B cell (primary cell): ENCODE results near the gene TGFBI. TPM values are rescaled to one million over a fixed set of nuclear protein-coding genes. Genes with fewer than 3 reads are reported as not detected.

Experiments
- ATAC-seq: fragments of 200-7000 bp; cut with Tn5 transposase; one replicate; pipeline ENCODE4 v1.10.0; 2021; ENCODE audit warnings: low read depth, mild to moderate bottlenecking, moderate number of reproducible peaks, moderate library complexity
- CTCF ChIA-PET: fragments of 350-600 bp; sonication (Branson Sonifier 250); formaldehyde crosslinking; loops from one replicate; lab custom pipeline; 2021; ENCODE audit warnings: antibody characterized with exemption, inconsistent platforms; lab: Charles Lee
- POLR2A ChIA-PET: fragments of 350-600 bp; sonication (Branson Sonifier 250); formaldehyde crosslinking; loops from one replicate; lab custom pipeline; 2021; ENCODE audit warnings: antibody characterized with exemption; lab: Charles Lee
- DNase-seq: peaks from one replicate; pipeline ENCODE4 v3.0.0; 2013
- H2AFZ ChIP-seq: 2 replicates; pipeline ENCODE4 v1.6.1; 2012; ENCODE audit warnings: mild to moderate bottlenecking, low read depth, low read length; ENCODE audit not compliant: insufficient read depth, poor library complexity, severe bottlenecking
- H3K27ac ChIP-seq, 2 donors: 1 replicate in 1 of 2; 2 replicates in 1 of 2; pipeline ENCODE4 v1.5.1; 2012 to 2013; ENCODE audit warnings: low read length in 2 of 2, mild to moderate bottlenecking in 2 of 2, moderate library complexity in 1 of 2
- H3K27me3 ChIP-seq, 4 experiments: fragments of 200-600 bp in 1 of 4; sonication (generic) in 1 of 4; replicated peaks in 1 of 4; 1 replicate in 2 of 4; 2 replicates in 2 of 4; pipeline versions ENCODE4 v1.6.1 to v1.7.0; 2013 to 2016; ENCODE audit warnings: low read length in 3 of 4, mild to moderate bottlenecking in 2 of 4, mixed read lengths in 1 of 4, moderate library complexity in 1 of 4; ENCODE audit not compliant: insufficient read depth in 4 of 4, control insufficient read depth in 3 of 4; ENCODE audit errors: control extremely low read depth in 1 of 4
- H3K36me3 ChIP-seq, 2 experiments: replicated peaks in 1 of 2; 1 replicate in 1 of 2; 2 replicates in 1 of 2; pipeline versions ENCODE4 v1.6.1 to v1.7.1; 2013; ENCODE audit warnings: low read length in 1 of 2; ENCODE audit not compliant: insufficient read depth in 2 of 2, control insufficient read depth in 1 of 2; ENCODE audit errors: control extremely low read depth in 1 of 2, extremely low read depth in 1 of 2
- H3K4me1 ChIP-seq, 2 donors: fragments of 200-600 bp in 1 of 2; sonication (generic) in 1 of 2; 1 replicate in 1 of 2; 2 replicates in 1 of 2; pipeline versions ENCODE4 v1.5.1 to v1.6.1; 2013 to 2017; ENCODE audit warnings: low read length in 2 of 2; ENCODE audit not compliant: control insufficient read depth in 2 of 2, insufficient read depth in 2 of 2
- H3K4me2 ChIP-seq: replicated peaks from 2 replicates; pipeline ENCODE3; 2012; ENCODE audit warnings: mild to moderate bottlenecking, low read depth, low read length; ENCODE audit not compliant: poor library complexity, severe bottlenecking
- H3K4me3 ChIP-seq, 5 experiments: fragments of 200-600 bp in 1 of 5; sonication (generic) in 1 of 5; 1 replicate in 3 of 5; 2 replicates in 2 of 5; pipeline versions ENCODE4 v1.5.1 to v1.7.0; 2011 to 2016; ENCODE audit warnings: low read length in 4 of 5, mild to moderate bottlenecking in 4 of 5, low read depth in 2 of 5, control low read depth in 1 of 5, moderate library complexity in 1 of 5; ENCODE audit not compliant: insufficient read depth in 1 of 5; ENCODE audit errors: control extremely low read depth in 1 of 5, extremely low read depth in 1 of 5
- H3K79me2 ChIP-seq: fragments of 200-600 bp; sonication (generic); one replicate; pipeline ENCODE4 v1.6.0; 2016; ENCODE audit warnings: low read length; ENCODE audit not compliant: control insufficient read depth, insufficient read depth
- H3K9ac ChIP-seq: fragments of 200-600 bp; sonication (generic); 2 replicates; pipeline ENCODE4 v1.6.1; 2017; ENCODE audit warnings: mild to moderate bottlenecking, low read length, moderate library complexity
- H3K9me3 ChIP-seq, 3 donors: one replicate each; pipeline versions ENCODE4 v1.6.1 to v1.7.1; 2013; ENCODE audit warnings: low read length in 2 of 3; ENCODE audit not compliant: control insufficient read depth in 2 of 3, insufficient read depth in 1 of 3; ENCODE audit errors: control extremely low read depth in 1 of 3
- H4K20me1 ChIP-seq: 2 replicates; pipeline ENCODE4 v1.6.0; 2012; ENCODE audit warnings: mild to moderate bottlenecking, low read length; ENCODE audit not compliant: insufficient read depth, control insufficient read depth, poor library complexity, severe bottlenecking
- H3K27ac Mint-ChIP-seq: one replicate; pipeline ENCODE4 v1.8.0; 2021; ENCODE audit warnings: mixed read lengths
- H3K27me3 Mint-ChIP-seq: one replicate; pipeline ENCODE4 v1.8.0; 2021; ENCODE audit warnings: mixed read lengths
- H3K4me1 Mint-ChIP-seq: one replicate; pipeline ENCODE4 v1.8.0; 2021; ENCODE audit warnings: mixed read lengths
- H3K4me3 Mint-ChIP-seq: one replicate; pipeline ENCODE4 v1.8.0; 2021; ENCODE audit warnings: mixed read lengths
- H3K9me3 Mint-ChIP-seq: one replicate; pipeline ENCODE4 v1.8.0; 2022; ENCODE audit warnings: mixed read lengths; ENCODE audit not compliant: insufficient read depth
- CTCF ChIP-seq: fragments of 200-600 bp; IDR thresholded peaks from one replicate; pipeline ENCODE4 v1.8.0; 2022; ENCODE audit warnings: antibody characterized with exemption, mild to moderate bottlenecking
- EZH2 ChIP-seq: IDR thresholded peaks from 2 replicates; pipeline ENCODE4 v1.6.1; 2012; ENCODE audit warnings: borderline replicate concordance, low read depth, mild to moderate bottlenecking, moderate library complexity, low read length; ENCODE audit not compliant: insufficient read depth, poor library complexity, severe bottlenecking
- WGBS: methylation state at CpG from one replicate; pipeline ENCODE4 v1.1.5; 2013; ENCODE audit warnings: missing lambda C conversion rate; ENCODE audit not compliant: insufficient coverage; 5-methylcytosine and 5-hydroxymethylcytosine counted together
- intact Hi-C: fragments of 100-400 bp; cut with micrococcal nuclease; formaldehyde crosslinking; loops from one replicate; pipeline ENCODE4 v1.10.0; 2022
- polyA plus RNA-seq: library from polyadenylated mRNA; depleted of rRNA; stranded (reverse); fragments of >200 nt; gene quantifications from 2 replicates; pipeline ENCODE4 v1.2.3, GENCODE V29; 2012
- total RNA-seq, 2 donors: library from RNA; stranded (reverse); fragments of 120-200 nt in 1 of 2; gene quantifications; 1 replicate in 1 of 2; 2 replicates in 1 of 2; pipeline versions ENCODE4 v1.2.3 to v1.2.4, GENCODE V29; 2013 to 2022

The TGFBI gene
- total and polyA plus RNA-seq, 2 donors (not counting 1 experiment from before 2014, with no cell fraction given), result 3.7 to 4.5 TPM

- H3K27ac ChIP-seq, result no peak overlapping the region
- no peak overlapping the region for H2AFZ ChIP-seq
- H3K9me3 Mint-ChIP-seq, result no peaks in the 10 kb centered on the region
- H3K4me3 ChIP-seq, result no peak overlapping the region
- 96% methylated on average over 5 of the region's 6 CpGs for WGBS
- DNase-seq (no peak), ATAC-seq (no peak)
- H3K4me3 Mint-ChIP-seq, result no peak overlapping the region
- H3K36me3 ChIP-seq, result no peaks in the 10 kb centered on the region
- no peaks in the 10 kb centered on the region for H3K9me3 ChIP-seq
- POLR2A ChIA-PET, result no interaction called here
- peaks cover 22% of the 10 kb centered on the region for H3K27me3 Mint-ChIP-seq
- H3K9ac ChIP-seq, result no peak overlapping the region
- H3K4me1 Mint-ChIP-seq, result peaks cover 33% of the 10 kb centered on the region
- peaks cover 0 to 25% (median 3%) of the 10 kb centered on the region in 4 experiments for H3K27me3 ChIP-seq
- H3K4me2 ChIP-seq, result no peak overlapping the region
- no peaks in the 10 kb centered on the region for H4K20me1 ChIP-seq
- intact Hi-C loops, result no loop called here
- H3K4me1 ChIP-seq, result peaks cover 7 to 20% of the 10 kb centered on the region in 2 donors
- H3K79me2 ChIP-seq, result no peaks in the 10 kb centered on the region
- CTCF ChIA-PET, result no interaction called here
- no peak for TF ChIP-seq EZH2
- no peak for TF ChIP-seq CTCF
- H3K27ac Mint-ChIP-seq, result no peak overlapping the region
These were observed 2.9 kb downstream of the TGFBI start for GRCh38 chr5:136031711-136032110.

GRCh38 chr5:136032564-136032963, 3.8 kb downstream of the TGFBI start:
- H3K9ac ChIP-seq, result no peak overlapping the region
- no peaks in the 10 kb centered on the region for H3K36me3 ChIP-seq
- no peak overlapping the region for H3K27ac ChIP-seq
- H3K4me1 ChIP-seq, result peaks cover 15 to 29% of the 10 kb centered on the region in 2 donors
- intact Hi-C loops, result no loop called here
- peaks cover under 1% of the 10 kb centered on the region for H3K9me3 Mint-ChIP-seq
- peaks cover 42% of the 10 kb centered on the region for H3K4me1 Mint-ChIP-seq
- no peak for ATAC-seq
- no peak overlapping the region for H3K4me3 ChIP-seq
- peaks cover 0 to 21% (median 3%) of the 10 kb centered on the region in 4 experiments for H3K27me3 ChIP-seq
- peaks cover 15% of the 10 kb centered on the region for H3K27me3 Mint-ChIP-seq
- no peak for DNase-seq
- TF ChIP-seq CTCF (no peak), EZH2 (no peak)
- POLR2A ChIA-PET, result no interaction called here
- H2AFZ ChIP-seq, result no peak overlapping the region
- H3K9me3 ChIP-seq, result no peaks in the 10 kb centered on the region
- H3K4me2 ChIP-seq, result no peak overlapping the region
- H3K79me2 ChIP-seq, result no peaks in the 10 kb centered on the region
- WGBS, result 100% methylated on average over 1 of the region's 2 CpGs
- CTCF ChIA-PET, result no interaction called here
- no peak overlapping the region for H3K27ac Mint-ChIP-seq
- H4K20me1 ChIP-seq, result no peaks in the 10 kb centered on the region
- H3K4me3 Mint-ChIP-seq, result no peak overlapping the region
